Prostate gland (tissue), 2 donors: Measurements from ENCODE around the gene CCDC175. TPM values are rescaled to one million over a fixed set of nuclear protein-coding genes. Genes with fewer than 3 reads are reported as not detected.

ENCODE experiments used
- DNase-seq: peaks from one replicate; pipeline ENCODE4 v3.0.0-alpha.2; 2019; ENCODE audit warnings: low spot score
- H3K27ac ChIP-seq, 2 donors: fragments of 200-600 bp; sonication (generic); 2 replicates each; pipeline ENCODE4 v1.5.1; 2017 to 2019
- H3K27me3 ChIP-seq: fragments of 200-600 bp; sonication (generic); replicated peaks from 2 replicates; pipeline ENCODE4 v1.5.1; 2019; ENCODE audit not compliant: insufficient read depth
- H3K36me3 ChIP-seq, 2 donors: fragments of 200-600 bp; sonication (generic); 1 replicate in 1 of 2; 2 replicates in 1 of 2; pipeline versions ENCODE4 v1.5.1 to v1.8.1; 2017 to 2019
- H3K4me1 ChIP-seq: fragments of 200-600 bp; sonication (generic); replicated peaks from 2 replicates; pipeline ENCODE4 v1.5.1; 2019
- H3K4me3 ChIP-seq, 2 donors: fragments of 200-600 bp; sonication (generic); 2 replicates each; pipeline ENCODE4 v1.5.1; 2017 to 2019
- H3K9me3 ChIP-seq: fragments of 200-600 bp; sonication (generic); 2 replicates; pipeline ENCODE4 v1.5.1; 2017
- POLR2A ChIP-seq: fragments of 450-650 bp; IDR thresholded peaks from one replicate; pipeline ENCODE4 v1.6.1; 2016; ENCODE audit warnings: antibody characterized with exemption, mild to moderate bottlenecking
- POLR2AphosphoS5 ChIP-seq: sonication (generic); formaldehyde crosslinking; IDR thresholded peaks from one replicate; pipeline ENCODE4 v1.6.1; 2017; ENCODE audit warnings: antibody characterized with exemption
- WGBS: methylation state at CpG from one replicate; pipeline ENCODE4 v1.1.5; 2018; 5-methylcytosine and 5-hydroxymethylcytosine counted together
- intact Hi-C: fragments of 100-400 bp; cut with DNase I; formaldehyde crosslinking; loops from one replicate; pipeline ENCODE4 v1.14.2; 2022
- total RNA-seq, 2 donors: library from RNA; depleted of rRNA; stranded (reverse); fragments of >200 nt; gene quantifications; one replicate each; pipeline ENCODE4 v1.1.0, GENCODE V29; 2016
- TF ChIP-seq, protein P1 (sequence below), 4 experiments: fragments of 200-600 bp in 2 of 4; fragments of 450-650 bp in 2 of 4; sonication (generic) in 2 of 4; IDR thresholded peaks; 1 replicate in 3 of 4; 2 replicates in 1 of 4; pipeline ENCODE4 v1.5.1; 2016 to 2019; ENCODE audit warnings: antibody characterized with exemption in 4 of 4, mild to moderate bottlenecking in 2 of 4, moderate library complexity in 2 of 4

CCDC175 gene
- total RNA-seq, 2 donors from 2014 or later, result not detected

DNA sequence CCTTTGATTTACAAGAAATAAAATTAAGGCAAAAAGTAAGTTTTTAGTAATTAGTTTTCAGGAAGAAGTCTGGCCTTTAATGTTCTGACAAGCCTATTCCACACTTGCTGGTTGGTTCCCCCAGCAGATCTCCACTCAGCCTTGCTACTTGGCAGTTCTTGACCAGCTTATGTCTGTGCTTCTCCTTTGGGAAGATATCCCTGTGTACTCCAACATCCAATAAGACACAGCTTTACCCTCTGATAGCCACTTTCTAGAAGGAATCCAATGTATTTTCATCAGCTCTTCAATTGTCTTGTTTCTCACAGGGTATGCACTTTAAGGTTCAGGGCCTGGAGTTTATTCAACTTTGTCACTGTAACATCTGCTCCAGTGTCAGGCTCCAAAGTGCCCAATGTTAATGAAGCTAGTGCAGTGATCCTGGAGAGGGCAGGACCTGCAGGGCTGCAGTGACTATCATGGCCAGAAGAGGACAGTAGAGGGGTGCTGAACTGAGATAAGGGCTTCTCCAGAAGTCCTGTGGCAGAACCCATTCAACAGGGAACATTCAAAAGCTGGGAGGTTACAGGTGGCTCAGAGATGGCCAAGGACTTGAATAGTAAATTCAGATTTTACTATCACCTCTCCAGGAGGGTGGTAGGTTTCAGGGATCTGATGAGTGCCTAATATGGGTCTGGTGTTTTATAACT lies 69.4 kb downstream of the CCDC175 start:
- no peak overlapping the region for H3K27ac ChIP-seq
- H3K4me3 ChIP-seq, result no peak overlapping the region
- peak; percentile 18 for DNase-seq
- H3K36me3 ChIP-seq, result no peaks in the 10 kb centered on the region
- intact Hi-C loops, result no loop called here
- no peaks in the 10 kb centered on the region for H3K4me1 ChIP-seq
- H3K27me3 ChIP-seq, result no peaks in the 10 kb centered on the region
- no peaks in the 10 kb centered on the region for H3K9me3 ChIP-seq
- TF ChIP-seq POLR2A (no peak), POLR2AphosphoS5 (no peak)
- TF ChIP-seq, protein P1, sequence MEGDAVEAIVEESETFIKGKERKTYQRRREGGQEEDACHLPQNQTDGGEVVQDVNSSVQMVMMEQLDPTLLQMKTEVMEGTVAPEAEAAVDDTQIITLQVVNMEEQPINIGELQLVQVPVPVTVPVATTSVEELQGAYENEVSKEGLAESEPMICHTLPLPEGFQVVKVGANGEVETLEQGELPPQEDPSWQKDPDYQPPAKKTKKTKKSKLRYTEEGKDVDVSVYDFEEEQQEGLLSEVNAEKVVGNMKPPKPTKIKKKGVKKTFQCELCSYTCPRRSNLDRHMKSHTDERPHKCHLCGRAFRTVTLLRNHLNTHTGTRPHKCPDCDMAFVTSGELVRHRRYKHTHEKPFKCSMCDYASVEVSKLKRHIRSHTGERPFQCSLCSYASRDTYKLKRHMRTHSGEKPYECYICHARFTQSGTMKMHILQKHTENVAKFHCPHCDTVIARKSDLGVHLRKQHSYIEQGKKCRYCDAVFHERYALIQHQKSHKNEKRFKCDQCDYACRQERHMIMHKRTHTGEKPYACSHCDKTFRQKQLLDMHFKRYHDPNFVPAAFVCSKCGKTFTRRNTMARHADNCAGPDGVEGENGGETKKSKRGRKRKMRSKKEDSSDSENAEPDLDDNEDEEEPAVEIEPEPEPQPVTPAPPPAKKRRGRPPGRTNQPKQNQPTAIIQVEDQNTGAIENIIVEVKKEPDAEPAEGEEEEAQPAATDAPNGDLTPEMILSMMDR (IDR thresholded peaks at IDR 0.05), result peak; percentile 14 to 55 (median 47)

DNA sequence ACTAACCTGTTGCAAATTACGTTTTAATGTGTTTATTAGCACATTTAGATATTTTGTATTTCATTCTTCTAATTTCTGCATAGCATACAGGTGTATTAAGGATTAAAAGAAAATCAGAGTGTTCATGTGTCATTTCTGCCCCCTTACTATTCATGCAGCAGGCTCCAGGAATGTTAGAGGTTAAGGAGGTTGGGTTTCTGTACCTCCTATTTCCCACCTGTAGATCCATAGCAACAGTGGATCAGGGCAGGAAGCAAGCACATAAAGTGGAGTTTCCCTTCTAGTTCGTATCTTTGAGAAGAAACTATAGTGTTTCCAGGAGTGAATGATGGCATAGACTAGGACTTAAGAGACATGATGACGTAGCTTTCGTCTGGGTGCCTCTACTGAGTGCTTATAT lies 73.4 kb downstream of the CCDC175 start:
- Histone ChIP-seq H3K27me3 (no peaks in the 10 kb centered on the region), H3K9me3 (no peaks in the 10 kb centered on the region), H3K4me3 (no peak overlapping the region), H3K4me1 (no peaks in the 10 kb centered on the region), H3K36me3 (no peaks in the 10 kb centered on the region), H3K27ac (no peak overlapping the region)
- WGBS, result 67% methylated on average over 4 of the region's 4 CpGs
- intact Hi-C loops, result no loop called here
- DNase-seq, result no peak
- TF ChIP-seq POLR2AphosphoS5 (no peak), POLR2A (no peak)
- TF ChIP-seq, protein P1 (IDR thresholded peaks at IDR 0.05), result no peak

DNA sequence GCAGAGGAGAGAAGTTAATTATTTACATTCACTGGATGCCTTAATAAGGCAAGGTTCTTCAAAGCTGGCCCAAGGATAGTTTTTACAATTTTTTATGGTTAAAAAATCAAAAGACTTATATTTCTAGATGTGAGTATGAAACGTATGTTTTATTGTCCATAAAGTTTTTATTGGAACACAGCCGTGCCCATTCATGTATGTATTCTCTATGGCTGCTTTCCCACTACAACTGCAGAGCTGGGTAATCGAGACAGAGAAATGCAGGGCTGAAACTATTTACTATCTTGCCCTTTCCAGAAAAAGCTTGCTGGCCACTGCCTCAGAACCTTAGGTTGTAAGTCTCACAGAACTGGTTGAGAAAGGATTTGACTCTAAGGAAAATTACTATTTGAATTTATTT lies 75.9 kb downstream of the CCDC175 start:
- intact Hi-C loops, result no loop called here
- H3K36me3 ChIP-seq, result no peaks in the 10 kb centered on the region
- H3K4me1 ChIP-seq, result no peaks in the 10 kb centered on the region
- H3K27me3 ChIP-seq, result no peaks in the 10 kb centered on the region
- no peak for DNase-seq
- H3K27ac ChIP-seq, result no peak overlapping the region
- WGBS, result 34% methylated on average over 3 of the region's 3 CpGs
- TF ChIP-seq, protein P1 (IDR thresholded peaks at IDR 0.05), result no peak
- TF ChIP-seq POLR2AphosphoS5 (no peak), POLR2A (no peak)
- no peaks in the 10 kb centered on the region for H3K9me3 ChIP-seq
- H3K4me3 ChIP-seq, result no peak overlapping the region

DNA sequence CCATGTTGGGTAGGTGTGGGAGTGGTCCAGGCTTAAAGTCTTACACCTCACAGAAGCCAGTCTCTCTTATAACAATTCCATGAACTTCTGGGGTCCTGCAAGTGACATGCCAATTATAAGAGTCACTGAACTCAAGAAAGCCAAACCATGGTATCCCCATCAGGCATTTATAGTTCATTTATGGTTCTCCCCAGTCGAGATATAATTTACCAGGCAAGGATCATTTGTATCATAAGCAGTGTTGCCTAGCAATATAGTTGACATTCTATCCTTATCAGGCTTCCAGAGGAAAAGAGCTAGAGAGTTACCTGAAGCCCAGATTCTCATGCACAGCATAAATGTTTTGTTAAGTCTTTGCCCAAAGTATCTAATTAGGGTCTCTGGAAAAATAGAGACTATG lies 84.2 kb downstream of the CCDC175 start:
- DNase-seq, result no peak
- H3K36me3 ChIP-seq, result peaks cover 0 to 14% of the 10 kb centered on the region in 2 donors
- WGBS, result 80% methylated on average over 1 of the region's 1 CpG
- no peak overlapping the region for H3K27ac ChIP-seq
- H3K9me3 ChIP-seq, result no peaks in the 10 kb centered on the region
- H3K4me3 ChIP-seq, result no peak overlapping the region
- intact Hi-C loops, result no loop called here
- no peaks in the 10 kb centered on the region for H3K4me1 ChIP-seq
- TF ChIP-seq POLR2A (no peak), POLR2AphosphoS5 (no peak)
- TF ChIP-seq, protein P1 (IDR thresholded peaks at IDR 0.05), result no peak
- no peaks in the 10 kb centered on the region for H3K27me3 ChIP-seq

DNA sequence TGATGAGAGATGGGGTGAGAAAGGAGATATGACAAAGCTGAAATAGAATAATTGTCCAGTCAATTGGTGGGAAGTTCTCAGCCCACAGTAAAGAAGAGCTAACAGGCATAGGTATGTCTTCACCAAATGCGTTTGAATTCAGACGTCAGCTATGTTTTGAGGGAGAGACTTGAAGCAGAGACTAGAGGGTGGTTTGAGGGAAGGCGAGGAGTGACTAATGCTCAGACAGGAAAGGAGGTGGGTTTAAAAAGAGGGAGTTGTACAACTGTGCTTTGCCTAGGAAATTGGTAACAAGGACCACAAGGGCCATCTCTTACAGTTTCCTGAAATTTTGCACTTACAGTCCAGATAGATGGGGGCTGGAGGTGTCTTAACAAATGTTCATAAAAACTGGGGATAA lies 85.9 kb downstream of the CCDC175 start:
- WGBS, result 88% methylated on average over 3 of the region's 3 CpGs
- no peak overlapping the region for H3K27ac ChIP-seq
- H3K36me3 ChIP-seq, result peaks cover 0 to 14% of the 10 kb centered on the region in 2 donors
- TF ChIP-seq POLR2A (no peak), POLR2AphosphoS5 (no peak)
- TF ChIP-seq, protein P1 (IDR thresholded peaks at IDR 0.05), result no peak
- H3K4me3 ChIP-seq, result no peak overlapping the region
- no peaks in the 10 kb centered on the region for H3K9me3 ChIP-seq
- intact Hi-C loops, result no loop called here
- no peak for DNase-seq
- no peaks in the 10 kb centered on the region for H3K4me1 ChIP-seq
- no peaks in the 10 kb centered on the region for H3K27me3 ChIP-seq
